GM11168 (cell line): ENCODE data around the gene KNDC1.
"Not testable (repeated sequence)": the region's sequence is repeated elsewhere in the genome, so short reads cannot be mapped to it uniquely, and the experiment has no call there.

Experiments used
- in situ Hi-C: fragments of 300-500 bp; cut with MboI; formaldehyde crosslinking; loops from one replicate; pipeline ENCODE4 v1.12.0; 2022; ENCODE audit warnings: low sequenced_read_pairs; ENCODE audit not compliant: unreplicated experiment

KNDC1 gene

DNA sequence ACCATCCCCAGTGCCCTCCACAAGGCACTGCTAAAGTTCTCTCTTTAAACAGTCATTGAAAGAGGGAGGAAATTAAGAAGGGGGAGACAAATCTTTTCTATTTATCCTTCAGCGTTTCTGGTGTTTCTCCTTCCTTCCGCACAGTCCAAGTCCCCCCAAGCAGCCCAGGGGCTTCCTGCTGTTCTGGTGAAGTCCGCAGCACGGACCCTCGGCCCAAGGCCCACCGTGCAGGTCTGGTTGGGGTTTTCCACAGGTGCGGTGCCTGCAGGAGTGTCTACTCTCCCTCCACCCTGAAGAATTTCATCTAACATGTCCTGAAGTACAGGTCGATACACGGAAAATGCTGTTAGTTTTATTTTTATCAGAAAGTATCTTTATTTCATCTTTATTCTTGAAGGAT is 34.1 kb upstream of the KNDC1 start:
- in situ Hi-C loops: no loop called here

DNA sequence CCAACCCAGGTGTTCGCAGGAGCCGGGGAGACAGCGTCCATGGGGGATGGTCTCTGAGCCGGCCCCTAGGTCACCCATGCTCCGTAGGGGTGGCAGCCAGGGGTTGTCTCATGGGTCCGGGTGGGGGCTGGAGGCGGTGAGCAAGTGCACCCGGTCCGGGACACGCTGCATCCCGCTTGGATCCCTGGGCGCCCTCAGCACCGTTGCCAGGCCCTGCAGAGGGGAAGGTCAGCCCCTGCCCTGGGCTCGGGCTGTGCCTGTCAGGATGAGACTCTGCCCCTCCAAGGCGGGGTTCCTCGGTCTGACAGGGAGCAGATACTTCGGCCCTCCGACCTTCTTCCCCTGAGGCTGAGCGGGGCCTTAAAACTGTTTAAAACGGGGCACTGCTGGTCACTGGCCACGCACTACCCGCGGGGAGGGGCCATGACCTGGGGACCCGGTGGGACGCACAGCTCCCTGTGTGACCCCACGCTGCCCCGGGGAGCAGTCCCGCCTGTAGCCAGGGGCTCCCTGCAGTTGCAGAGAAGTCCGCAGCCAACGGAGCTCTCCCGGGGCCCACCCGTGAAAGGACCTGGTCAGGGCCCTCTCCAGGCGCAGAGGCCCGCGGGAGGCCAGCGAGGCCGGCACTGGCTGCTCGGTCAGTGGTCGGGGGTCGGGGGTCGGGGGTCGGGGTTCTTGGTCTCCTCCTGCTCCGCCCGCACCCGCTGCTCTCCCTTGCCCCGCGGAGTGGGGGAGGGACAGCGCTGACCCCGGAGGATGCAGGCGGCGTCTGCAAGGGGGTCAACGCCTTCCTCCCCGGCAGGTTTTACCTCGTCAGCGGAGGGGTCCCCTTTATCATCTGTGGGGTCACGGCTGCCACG is 33.4 kb upstream of the KNDC1 start:
- in situ Hi-C loops: no loop called here

DNA sequence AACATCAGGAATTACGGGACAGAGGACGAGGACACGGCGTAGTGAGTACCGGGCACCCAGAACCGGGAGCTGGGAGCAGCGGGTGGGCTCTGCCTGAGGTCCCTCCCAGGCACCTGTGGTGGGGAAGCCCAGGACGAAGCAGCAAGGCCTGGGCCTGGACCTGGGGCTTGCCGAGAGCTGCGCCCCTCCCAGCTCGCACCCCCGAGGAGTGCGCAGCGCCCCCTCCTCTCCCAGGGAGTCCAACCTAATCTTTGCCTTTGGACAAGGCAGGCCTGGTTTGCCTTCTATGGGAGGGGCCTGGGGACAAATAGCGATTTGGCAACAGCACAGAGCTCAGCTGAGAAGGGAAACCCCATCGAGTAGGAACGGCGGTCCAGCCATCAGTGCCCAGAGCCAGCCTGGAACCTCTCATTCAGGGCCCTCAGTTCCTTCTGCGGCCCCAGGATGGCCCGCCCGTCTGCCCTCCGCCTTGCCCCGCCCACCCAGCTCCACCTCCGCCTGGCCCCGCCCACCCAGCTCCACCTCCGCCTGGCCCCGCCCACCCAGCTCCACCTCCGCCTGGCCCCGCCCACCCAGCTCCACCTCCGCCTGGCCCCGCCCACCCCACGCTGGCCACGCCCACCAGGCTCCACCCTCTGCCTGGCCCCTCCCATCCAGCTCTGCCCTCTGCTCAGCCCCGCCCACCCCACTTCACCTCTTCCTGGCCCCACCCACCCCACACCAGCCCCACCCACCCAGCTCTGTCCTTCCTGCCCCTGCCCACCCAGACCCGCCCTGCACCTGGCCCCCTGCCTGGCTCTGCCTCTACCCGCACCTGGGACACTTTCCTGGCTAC is 32.5 kb upstream of the KNDC1 start:
- in situ Hi-C loops: no loop called here

DNA sequence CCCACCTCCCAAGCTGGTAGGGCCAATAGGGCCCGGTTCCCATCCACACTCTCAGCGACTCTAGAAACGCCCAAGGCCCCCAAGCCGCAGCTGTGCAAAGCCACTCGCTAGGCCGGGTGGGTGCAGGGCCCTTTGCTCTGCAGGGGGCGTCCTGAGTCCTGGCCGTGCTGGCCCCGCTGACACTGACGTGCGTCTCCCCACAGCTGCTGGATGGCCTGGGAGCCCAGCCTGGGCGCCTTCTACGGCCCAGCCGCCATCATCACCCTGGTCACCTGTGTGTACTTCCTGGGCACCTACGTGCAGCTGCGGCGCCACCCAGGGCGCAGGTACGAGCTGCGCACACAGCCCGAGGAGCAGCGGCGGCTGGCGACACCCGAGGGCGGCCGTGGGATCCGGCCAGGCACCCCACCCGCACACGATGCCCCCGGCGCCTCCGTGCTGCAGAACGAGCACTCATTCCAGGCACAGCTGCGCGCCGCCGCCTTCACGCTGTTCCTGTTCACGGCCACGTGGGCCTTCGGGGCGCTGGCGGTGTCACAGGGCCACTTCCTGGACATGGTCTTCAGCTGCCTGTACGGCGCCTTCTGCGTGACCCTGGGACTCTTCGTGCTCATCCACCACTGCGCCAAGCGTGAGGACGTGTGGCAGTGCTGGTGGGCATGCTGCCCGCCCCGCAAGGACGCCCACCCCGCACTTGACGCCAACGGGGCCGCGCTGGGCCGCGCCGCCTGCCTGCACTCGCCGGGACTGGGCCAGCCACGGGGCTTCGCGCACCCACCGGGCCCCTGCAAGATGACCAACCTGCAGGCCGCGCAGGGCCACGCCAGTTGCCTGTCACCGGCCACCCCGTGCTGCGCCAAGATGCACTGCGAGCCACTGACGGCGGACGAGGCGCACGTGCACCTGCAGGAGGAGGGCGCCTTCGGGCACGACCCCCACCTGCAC is 31.6 kb upstream of the KNDC1 start:
- in situ Hi-C loops: no loop called here

DNA sequence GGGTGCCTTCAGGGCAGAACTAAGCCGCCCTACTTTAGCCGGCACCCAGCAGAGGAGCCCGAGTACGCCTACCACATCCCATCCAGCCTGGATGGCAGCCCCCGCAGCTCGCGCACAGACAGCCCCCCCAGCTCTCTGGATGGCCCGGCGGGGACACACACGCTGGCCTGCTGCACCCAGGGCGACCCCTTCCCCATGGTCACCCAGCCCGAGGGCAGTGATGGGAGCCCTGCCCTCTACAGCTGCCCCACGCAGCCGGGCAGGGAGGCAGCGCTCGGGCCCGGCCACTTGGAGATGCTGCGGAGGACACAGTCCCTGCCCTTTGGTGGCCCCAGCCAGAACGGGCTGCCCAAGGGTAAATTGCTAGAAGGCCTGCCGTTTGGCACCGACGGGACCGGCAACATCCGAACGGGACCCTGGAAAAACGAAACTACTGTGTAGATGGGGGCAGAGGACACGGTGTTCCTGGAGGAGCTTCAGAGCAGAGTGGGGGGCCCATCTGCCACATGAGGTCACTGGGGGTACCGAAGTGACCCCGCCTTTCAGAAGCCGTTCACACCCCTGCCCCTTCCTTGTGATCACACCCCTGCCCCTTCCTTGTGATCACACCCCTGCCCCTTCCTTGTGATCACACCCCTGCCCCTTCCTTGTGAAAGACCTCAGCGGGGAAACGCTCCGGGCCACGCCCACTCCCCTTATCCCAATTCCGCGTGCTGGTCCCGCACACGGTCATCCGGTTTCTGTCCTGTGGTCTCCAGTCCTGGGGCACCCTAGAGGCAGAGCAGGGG is 30.8 kb upstream of the KNDC1 start:
- in situ Hi-C loops: no loop called here

DNA sequence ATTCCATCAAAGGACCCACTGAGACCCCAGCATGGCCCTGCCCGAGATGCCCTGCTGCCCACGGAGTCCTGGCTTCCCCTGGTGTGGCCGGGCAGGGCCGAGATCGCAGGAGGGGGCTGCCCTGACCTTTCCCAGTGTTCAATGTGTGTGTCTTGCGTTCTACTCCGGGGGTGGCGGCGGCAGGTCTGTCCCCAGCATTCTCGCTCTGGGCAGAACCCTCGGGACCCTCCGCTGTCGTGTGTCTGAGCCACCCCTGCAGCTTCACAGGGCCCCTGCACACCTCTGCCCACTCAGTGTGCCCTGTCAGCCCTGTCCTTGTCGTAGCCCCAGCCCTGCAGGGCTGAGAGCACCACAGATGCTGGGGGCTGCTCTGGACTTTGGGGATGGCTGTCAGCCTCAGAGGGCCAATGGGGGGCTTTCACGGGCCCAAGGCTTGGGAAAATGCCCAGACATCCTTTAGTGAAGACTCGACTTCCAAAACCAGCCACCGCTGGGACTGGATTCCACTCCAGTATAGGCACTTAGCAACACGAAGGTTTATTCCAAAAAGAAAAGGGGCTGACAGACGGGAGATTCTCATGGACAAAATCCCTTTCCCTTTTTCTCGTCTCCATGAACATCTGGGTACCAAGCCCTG is 30.0 kb upstream of the KNDC1 start:
- in situ Hi-C loops: no loop called here

DNA sequence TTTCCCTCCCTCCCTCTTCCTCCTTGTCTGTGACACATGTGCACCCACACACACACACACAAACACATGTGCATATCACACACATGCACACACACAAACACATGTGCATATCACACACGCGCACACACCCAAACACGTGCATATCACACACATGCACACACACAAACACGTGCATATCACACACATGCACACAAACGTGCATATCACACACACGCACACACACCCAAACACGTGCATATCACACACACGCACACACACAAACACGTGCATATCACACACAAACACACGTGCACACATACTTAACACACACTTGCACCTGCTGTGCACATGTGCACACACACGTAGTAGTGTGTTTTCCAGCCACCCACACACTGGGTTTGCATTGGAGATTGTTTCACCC is 29.4 kb upstream of the KNDC1 start:
- in situ Hi-C loops: no loop called here

DNA sequence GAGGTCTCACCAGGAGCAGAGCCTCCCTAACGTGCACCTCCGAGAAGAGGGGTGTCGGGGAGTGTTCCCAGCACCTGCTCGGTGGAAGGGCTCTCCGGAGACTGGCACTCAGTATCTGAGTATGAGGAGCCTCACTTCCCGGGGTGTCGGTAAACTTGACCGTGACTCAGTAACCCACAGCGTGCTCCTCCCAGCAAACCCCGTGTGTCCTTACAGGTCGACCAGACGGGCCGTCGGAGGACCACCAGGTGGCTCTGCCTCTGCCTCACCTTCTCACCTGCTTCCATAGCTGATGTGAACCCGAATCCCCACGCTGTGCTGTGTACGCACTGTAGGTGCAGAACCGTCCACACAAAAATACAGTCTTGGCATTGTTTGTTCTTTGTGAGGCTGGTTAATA is 29.0 kb upstream of the KNDC1 start:
- in situ Hi-C loops: no loop called here

DNA sequence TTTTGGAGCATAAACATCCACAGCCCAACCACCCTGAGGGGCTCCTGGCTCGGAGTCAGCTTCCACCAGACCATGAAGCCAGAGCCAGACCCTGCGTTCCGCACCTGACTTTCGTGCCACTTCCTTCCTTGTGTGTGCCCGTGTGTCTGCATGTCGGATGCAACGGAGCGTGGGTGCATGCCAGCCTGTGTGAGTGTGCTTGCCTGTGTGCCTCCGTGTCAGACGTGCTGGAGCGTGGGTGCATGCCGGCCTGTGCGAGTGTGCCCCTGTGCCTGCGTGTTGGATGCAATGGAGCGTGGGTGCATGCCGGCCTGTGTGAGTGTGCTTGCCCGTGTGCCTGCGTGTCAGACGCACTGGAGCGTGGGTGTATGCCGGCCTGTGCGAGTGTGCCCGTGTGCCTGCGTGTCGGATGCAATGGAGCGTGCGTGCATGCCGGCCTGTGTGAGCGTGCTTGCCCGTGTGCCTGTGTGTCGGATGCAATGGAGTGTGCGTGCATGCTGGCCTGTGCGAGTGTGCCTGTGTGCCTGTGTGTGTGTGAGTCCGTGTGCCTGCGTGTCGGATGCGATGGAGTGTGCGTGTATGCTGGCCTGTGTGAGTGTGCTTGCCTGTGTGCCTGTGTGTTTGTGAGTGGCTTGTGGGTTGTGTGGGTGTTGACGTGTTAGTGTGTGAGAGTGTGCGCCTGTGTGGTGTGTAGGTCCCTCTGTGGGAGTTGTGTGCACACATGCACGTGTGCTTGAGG is 28.1 kb upstream of the KNDC1 start:
- in situ Hi-C loops: no loop called here

DNA sequence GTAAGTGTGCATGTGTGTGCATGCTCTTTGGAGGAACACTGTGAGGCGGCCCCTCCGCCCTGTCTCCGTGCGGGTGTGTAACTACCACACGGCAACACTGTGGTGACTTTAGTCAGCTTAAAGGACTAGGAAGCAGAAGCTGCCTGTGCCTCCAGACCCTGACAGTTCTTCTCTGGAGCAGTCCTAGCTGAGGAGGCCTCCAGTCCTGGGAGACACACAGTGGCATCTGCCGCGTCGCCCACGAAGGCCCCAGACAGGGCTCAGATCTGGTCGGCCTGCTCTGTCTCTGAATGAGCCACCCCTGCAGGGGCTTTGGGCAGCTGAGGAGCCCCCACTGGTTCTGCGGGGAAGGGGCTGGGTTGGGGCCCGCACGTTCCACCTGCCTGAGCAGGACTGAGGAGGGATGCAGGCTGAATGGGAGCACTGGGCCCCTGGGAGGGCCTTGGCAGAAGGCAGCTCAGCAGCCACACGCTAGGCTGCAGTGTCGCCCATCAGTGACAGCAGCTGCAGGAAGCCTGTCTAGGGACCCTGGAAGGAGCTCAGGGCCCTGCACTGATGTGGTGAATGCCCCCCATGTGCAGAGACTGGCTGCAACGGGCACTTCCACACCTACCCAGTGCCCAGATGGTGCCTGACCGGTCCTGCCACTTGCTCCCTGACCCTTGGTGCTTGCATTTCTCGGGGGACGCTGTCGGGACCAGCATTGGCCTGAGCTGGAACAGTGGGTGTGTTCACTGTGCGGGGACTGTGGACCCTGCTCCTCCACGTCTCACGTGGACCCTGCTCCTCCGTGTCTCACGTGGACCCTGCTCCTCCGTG is 27.3 kb upstream of the KNDC1 start:
- in situ Hi-C loops: no loop called here

DNA sequence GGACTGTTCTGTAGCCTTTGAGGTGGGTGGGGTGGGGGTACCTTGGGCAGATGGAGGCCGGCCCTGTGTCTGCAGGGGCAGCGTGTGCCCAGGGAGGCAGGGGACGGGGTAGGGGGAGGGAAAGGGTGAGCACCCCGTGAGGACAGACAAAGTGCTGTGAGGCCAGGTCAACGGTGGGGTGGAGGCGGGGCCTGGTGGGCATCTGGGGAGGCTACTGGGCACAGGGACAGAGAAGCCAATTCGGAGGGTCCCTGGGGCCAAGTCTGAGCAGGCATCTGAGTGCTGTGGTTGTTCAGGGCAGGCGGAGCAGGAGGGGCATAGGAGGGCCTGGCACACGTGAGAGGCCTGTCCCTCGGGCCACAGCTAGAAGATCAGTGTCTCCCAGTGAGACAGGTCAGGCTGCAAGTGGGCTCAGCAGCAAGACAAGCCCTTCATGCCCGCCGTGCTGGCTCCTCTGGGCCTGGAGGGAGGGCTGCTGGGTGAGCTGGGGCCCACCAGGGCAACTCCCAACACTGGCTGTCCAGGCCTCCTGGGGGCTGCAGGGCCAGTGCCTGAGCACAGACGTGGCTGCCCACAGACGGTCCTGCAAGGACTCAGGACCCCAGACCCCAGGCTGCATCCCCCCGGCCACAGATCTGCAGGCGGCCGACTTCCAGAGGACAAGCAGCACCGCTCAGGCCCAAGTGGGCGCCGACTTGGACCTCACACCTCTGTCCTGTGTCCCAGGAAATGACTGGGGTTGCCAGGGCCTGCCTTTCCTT is 26.4 kb upstream of the KNDC1 start:
- in situ Hi-C loops: no loop called here

DNA sequence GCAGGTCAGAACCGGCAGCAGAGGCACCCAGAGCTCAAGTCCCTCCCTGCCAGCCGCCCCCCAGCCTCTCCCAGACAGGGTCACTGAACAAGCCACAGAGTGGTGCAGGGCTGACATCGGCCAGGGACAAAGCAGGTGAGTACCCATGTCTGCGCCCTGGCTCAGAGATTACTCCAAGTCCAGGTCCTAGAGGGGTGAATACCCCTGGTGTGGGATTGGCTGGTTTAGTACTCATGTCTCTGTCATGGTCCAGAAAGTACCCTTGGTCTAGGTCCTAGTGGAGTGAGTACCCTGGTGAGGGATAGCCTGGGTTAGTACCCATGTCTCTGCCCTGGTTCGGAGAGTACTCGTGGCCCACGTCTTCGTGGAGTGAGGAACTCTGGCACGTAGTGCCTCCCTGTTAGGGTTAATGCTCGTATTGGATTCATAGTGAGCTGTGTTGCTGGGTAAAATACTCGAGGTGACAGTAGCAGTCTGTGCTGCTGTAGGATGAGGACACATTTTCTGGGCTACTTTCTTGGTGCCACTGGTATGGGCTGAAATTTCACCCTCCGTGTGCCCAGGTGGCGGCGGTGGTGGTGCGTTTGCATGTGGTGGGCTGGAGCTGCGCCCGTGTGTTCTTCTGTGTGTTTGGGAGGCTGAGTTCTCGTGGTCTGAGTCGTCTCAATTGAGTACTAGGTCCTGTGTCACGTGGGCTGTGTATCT is 25.5 kb upstream of the KNDC1 start:
- in situ Hi-C loops: no loop called here

DNA sequence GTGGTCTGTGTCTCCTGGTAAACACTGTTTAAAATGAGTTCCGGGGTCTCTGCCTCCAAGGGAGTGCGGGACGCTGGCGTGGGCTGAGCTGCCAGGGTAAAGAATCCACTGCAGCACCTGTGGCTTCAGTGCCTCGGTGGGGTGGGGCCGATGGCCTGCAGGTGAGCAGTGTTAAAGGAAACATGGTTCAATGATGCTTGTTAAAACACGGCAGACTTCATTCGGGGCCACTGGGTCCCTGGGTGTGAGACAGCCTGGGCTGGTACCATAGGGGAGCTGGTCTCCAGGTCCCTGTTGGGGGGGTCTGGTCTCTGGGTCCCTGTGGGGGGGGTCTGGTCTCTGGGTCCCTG is 24.9 kb upstream of the KNDC1 start:
- in situ Hi-C loops: no loop called here

DNA sequence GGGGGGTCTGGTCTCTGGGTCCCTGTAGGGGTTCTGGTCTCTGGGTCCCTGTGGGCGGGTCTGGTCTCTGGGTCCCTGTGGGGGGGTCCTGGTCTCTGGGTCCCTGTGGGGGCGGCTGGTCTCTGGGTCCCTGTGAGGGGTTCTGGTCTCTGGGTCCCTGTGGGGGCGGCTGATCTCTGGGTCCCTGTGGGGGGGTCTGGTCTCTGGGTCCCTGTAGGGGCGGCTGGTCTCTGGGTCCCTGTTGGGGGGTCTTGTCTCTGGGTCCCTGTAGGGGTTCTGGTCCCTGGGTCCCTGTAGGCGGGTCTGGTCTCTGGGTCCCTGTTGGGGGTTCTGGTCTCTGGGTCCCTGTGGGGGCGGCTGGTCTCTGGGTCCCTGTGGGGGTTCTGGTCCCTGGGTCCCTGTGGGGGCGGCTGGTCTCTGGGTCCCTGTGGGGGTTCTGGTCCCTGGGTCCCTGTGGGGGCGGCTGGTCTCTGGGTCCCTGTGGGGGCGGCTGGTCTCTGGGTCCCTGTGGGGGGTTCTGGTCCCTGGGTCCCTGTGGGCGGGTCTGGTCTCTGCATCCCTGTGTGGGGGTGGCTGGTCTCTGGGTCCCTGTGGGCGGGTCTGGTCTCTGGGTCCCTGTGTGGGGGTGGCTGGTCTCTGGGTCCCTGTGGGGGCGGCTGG is 22.4 kb upstream of the KNDC1 start:
- in situ Hi-C loops: not testable (repeated sequence)

DNA sequence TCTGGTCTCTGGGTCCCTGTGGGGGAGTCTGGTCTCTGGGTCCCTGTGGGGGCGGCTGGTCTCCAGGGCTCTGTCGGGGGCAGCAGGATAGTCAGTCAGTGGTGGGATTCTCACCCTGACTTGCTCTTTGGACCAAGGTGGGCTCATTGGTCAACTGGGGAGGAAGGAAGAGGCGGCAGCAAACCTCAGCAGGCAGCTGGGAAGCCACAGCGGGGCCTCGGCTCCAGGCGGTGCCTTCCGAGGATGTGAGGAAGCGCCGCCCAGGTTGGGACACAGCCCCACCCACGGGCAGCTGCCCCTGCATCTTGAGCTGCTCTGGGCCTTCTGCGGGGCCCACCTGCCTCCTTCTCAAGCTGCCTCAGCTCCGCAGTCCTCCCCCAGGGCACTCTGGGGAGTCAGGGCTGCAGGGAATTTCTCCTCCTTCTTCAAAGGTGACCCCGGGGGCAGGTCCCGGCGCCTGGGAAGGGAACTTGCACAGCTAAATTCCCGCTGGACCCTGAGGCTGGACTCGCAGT is 20.4 kb upstream of the KNDC1 start:
- in situ Hi-C loops: loop anchor here (5.0 to 10.0 kb wide), 2 partner anchors 95 to 168 kb away; partner anchors contain the start of genes TUBGCP2, UTF1, VENTX and ZNF511
